Mesenchymal stem cell (in vitro differentiated cells and primary cell): ENCODE data around the gene CA10.

Experiments used
- DNase-seq: peaks from one replicate; pipeline ENCODE4 v3.0.0-alpha.2; 2013
- H2AFZ ChIP-seq: one replicate; pipeline ENCODE4 v1.6.1; 2013; ENCODE audit warnings: low read depth, mild to moderate bottlenecking, control low read depth, inconsistent platforms, low read length, moderate library complexity
- H2AK5ac ChIP-seq: 2 replicates; pipeline ENCODE4 v1.6.1; 2013; ENCODE audit warnings: low read length, moderate library complexity, mild to moderate bottlenecking, inconsistent platforms; ENCODE audit not compliant: severe bottlenecking
- H2BK120ac ChIP-seq: one replicate; pipeline ENCODE4 v1.6.1; 2013; ENCODE audit warnings: low read depth, mild to moderate bottlenecking, inconsistent platforms, low read length, moderate library complexity
- H2BK12ac ChIP-seq, 2 experiments: one replicate each; pipeline ENCODE4 v1.6.1; 2013; ENCODE audit warnings: inconsistent platforms in 2 of 2, low read length in 2 of 2, mild to moderate bottlenecking in 2 of 2, moderate library complexity in 2 of 2, control low read depth in 1 of 2
- H2BK15ac ChIP-seq: one replicate; pipeline ENCODE4 v1.6.1; 2013; ENCODE audit warnings: mild to moderate bottlenecking, low read depth, inconsistent platforms; ENCODE audit not compliant: poor library complexity, severe bottlenecking
- H2BK5ac ChIP-seq: 2 replicates; pipeline ENCODE4 v1.6.1; 2013; ENCODE audit warnings: low read depth, mild to moderate bottlenecking, low read length, control low read depth, inconsistent platforms; ENCODE audit not compliant: poor library complexity, severe bottlenecking
- H3K14ac ChIP-seq, 2 experiments: one replicate each; pipeline ENCODE4 v1.6.1; 2013; ENCODE audit warnings: inconsistent platforms in 2 of 2, low read length in 2 of 2, control low read depth in 1 of 2, mild to moderate bottlenecking in 1 of 2, moderate library complexity in 1 of 2
- H3K18ac ChIP-seq, 2 experiments: one replicate each; pipeline ENCODE4 v1.6.1; 2013; ENCODE audit warnings: inconsistent platforms in 2 of 2, low read length in 2 of 2, control low read depth in 1 of 2, low read depth in 1 of 2, mild to moderate bottlenecking in 1 of 2
- H3K23ac ChIP-seq, 2 experiments: one replicate each; pipeline ENCODE4 v1.6.1; 2013; ENCODE audit warnings: inconsistent platforms in 2 of 2, low read length in 2 of 2, mild to moderate bottlenecking in 2 of 2, moderate library complexity in 2 of 2, control low read depth in 1 of 2
- H3K27ac ChIP-seq: 2 replicates; pipeline ENCODE4 v1.5.1; 2013; ENCODE audit warnings: mild to moderate bottlenecking, moderate library complexity, low read length, control low read depth, inconsistent platforms; ENCODE audit not compliant: poor library complexity, severe bottlenecking
- H3K27me3 ChIP-seq, 2 experiments: 2 replicates each; pipeline versions ENCODE4 v1.6.1 to v1.7.0; 2013; ENCODE audit warnings: low read length in 2 of 2, mild to moderate bottlenecking in 2 of 2, moderate library complexity in 2 of 2, control low read depth in 1 of 2, inconsistent platforms in 1 of 2; ENCODE audit not compliant: control insufficient read depth in 1 of 2, insufficient read depth in 1 of 2
- H3K36me3 ChIP-seq, 2 experiments: 2 replicates each; pipeline versions ENCODE4 v1.6.1 to v1.7.0; 2013; ENCODE audit warnings: low read length in 2 of 2, control low read depth in 1 of 2, inconsistent platforms in 1 of 2, low read depth in 1 of 2, mild to moderate bottlenecking in 1 of 2; ENCODE audit not compliant: insufficient read depth in 2 of 2, control insufficient read depth in 1 of 2
- H3K4ac ChIP-seq, 2 experiments: one replicate each; pipeline ENCODE4 v1.6.1; 2013; ENCODE audit warnings: inconsistent platforms in 2 of 2, low read length in 2 of 2, mild to moderate bottlenecking in 2 of 2, moderate library complexity in 2 of 2, control low read depth in 1 of 2, low read depth in 1 of 2
- H3K4me1 ChIP-seq: 2 replicates; pipeline ENCODE4 v1.6.1; 2013; ENCODE audit warnings: low read depth, low read length, control low read depth; ENCODE audit not compliant: control insufficient read depth, insufficient read depth
- H3K4me2 ChIP-seq: 2 replicates; pipeline ENCODE4 v1.6.1; 2013; ENCODE audit warnings: low read length, mild to moderate bottlenecking, inconsistent platforms; ENCODE audit not compliant: poor library complexity, severe bottlenecking
- H3K4me3 ChIP-seq, 2 experiments: 2 replicates each; pipeline versions ENCODE4 v1.5.1 to v1.7.0; 2013; ENCODE audit warnings: low read length in 2 of 2, mild to moderate bottlenecking in 2 of 2, control low read depth in 1 of 2, low read depth in 1 of 2; ENCODE audit not compliant: insufficient read depth in 1 of 2
- H3K79me1 ChIP-seq: replicated peaks from 2 replicates; pipeline ENCODE4 v1.6.1; 2013; ENCODE audit warnings: mild to moderate bottlenecking, control low read depth, low read length, inconsistent platforms; ENCODE audit not compliant: poor library complexity, severe bottlenecking
- H3K9ac ChIP-seq: 2 replicates; pipeline ENCODE4 v1.7.0; 2013; ENCODE audit warnings: mild to moderate bottlenecking, low read length, moderate library complexity
- H3K9me3 ChIP-seq: 2 replicates; pipeline ENCODE4 v1.7.0; 2013; ENCODE audit warnings: mild to moderate bottlenecking, low read length; ENCODE audit not compliant: control insufficient read depth
- H4K8ac ChIP-seq: one replicate; pipeline ENCODE4 v1.6.1; 2013; ENCODE audit warnings: inconsistent platforms, mild to moderate bottlenecking, low read length, moderate library complexity
- H4K91ac ChIP-seq: one replicate; pipeline ENCODE4 v1.6.1; 2013; ENCODE audit warnings: mild to moderate bottlenecking, low read length, inconsistent platforms
- WGBS: methylation state at CpG from one replicate; pipeline ENCODE4 v1.1.7; 2013; ENCODE audit warnings: mixed read lengths; 5-methylcytosine and 5-hydroxymethylcytosine counted together

Gene CA10

GRCh38 chr17:51813784-51814174 is 344.7 kb downstream of the CA10 start:
- Histone ChIP-seq H3K18ac (no peak overlapping the region), H3K79me1 (no peaks in the 10 kb centered on the region), H3K4me3 (no peak overlapping the region), H2AK5ac (no peak overlapping the region), H4K91ac (no peak overlapping the region), H3K27me3 (peaks cover 0 to 7% of the 10 kb centered on the region in 2 experiments), H3K36me3 (no peaks in the 10 kb centered on the region), H3K9ac (no peak overlapping the region), H3K4me2 (no peak overlapping the region), H3K23ac (no peak overlapping the region), H4K8ac (no peak overlapping the region), H3K9me3 (no peaks in the 10 kb centered on the region), H3K4ac (no peak overlapping the region), H3K27ac (no peak overlapping the region), H3K14ac (no peak overlapping the region), H2BK5ac (no peak overlapping the region), H2BK120ac (no peak overlapping the region), H3K4me1 (no peaks in the 10 kb centered on the region), H2BK12ac (no peak overlapping the region), H2BK15ac (no peak overlapping the region), H2AFZ (no peak overlapping the region)
- no CpG with 5 or more reads among the region's 1 CpG for WGBS
- DNase-seq, result no peak

- Histone ChIP-seq H3K4me1 (no peaks in the 10 kb centered on the region), H3K4me2 (no peak overlapping the region), H4K91ac (no peak overlapping the region), H4K8ac (no peak overlapping the region), H3K14ac (no peak overlapping the region), H2BK120ac (no peak overlapping the region), H3K23ac (no peak overlapping the region), H3K36me3 (no peaks in the 10 kb centered on the region), H2AK5ac (no peak overlapping the region), H2BK15ac (no peak overlapping the region), H3K79me1 (no peaks in the 10 kb centered on the region), H3K18ac (no peak overlapping the region), H3K4ac (no peak overlapping the region), H2BK5ac (no peak overlapping the region), H2BK12ac (no peak overlapping the region), H3K4me3 (no peak overlapping the region), H3K9me3 (no peaks in the 10 kb centered on the region), H3K27ac (no peak overlapping the region), H3K27me3 (peaks cover 0 to 7% of the 10 kb centered on the region in 2 experiments), H2AFZ (no peak overlapping the region), H3K9ac (no peak overlapping the region)
- no peak for DNase-seq
- 68% methylated on average over 5 of the region's 8 CpGs for WGBS
Observed at GRCh38 chr17:51813140-51813783, 345.3 kb downstream of the CA10 start.

DNA sequence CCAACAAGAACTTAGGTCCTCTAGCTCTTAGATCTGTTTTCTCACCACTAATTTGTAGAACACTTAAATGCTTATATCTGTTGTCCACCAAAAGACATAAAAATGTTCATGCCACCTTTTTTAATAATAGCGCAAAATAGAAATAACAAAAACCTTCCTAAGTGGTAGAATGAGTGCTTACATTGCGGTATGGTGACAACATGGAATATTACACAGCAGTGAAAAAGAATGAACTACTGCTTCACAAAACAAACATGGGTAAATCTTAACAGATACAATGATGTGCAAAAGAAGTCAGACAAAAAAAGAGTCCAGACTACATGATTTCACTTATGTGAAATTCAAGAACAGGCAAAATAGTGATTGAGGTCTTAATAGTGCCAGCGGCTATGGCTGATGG is 351.1 kb downstream of the CA10 start:
- H3K4me2 ChIP-seq, result no peak overlapping the region
- H2BK12ac ChIP-seq, result no peak overlapping the region
- H2AK5ac ChIP-seq, result no peak overlapping the region
- H3K4ac ChIP-seq, result no peak overlapping the region
- H2AFZ ChIP-seq, result no peak overlapping the region
- H3K27ac ChIP-seq, result no peak overlapping the region
- H3K14ac ChIP-seq, result no peak overlapping the region
- no peak overlapping the region for H3K18ac ChIP-seq
- no peak overlapping the region for H4K91ac ChIP-seq
- 72% methylated on average over 1 of the region's 3 CpGs for WGBS
- no peak overlapping the region for H3K4me3 ChIP-seq
- no peak overlapping the region for H2BK5ac ChIP-seq
- H3K27me3 ChIP-seq, result peaks cover 0 to 12% of the 10 kb centered on the region in 2 experiments
- no peaks in the 10 kb centered on the region for H3K4me1 ChIP-seq
- DNase-seq, result no peak
- H3K23ac ChIP-seq, result no peak overlapping the region
- H4K8ac ChIP-seq, result no peak overlapping the region
- H2BK120ac ChIP-seq, result no peak overlapping the region
- no peaks in the 10 kb centered on the region for H3K36me3 ChIP-seq
- H3K79me1 ChIP-seq, result no peaks in the 10 kb centered on the region
- H3K9me3 ChIP-seq, result no peaks in the 10 kb centered on the region
- H2BK15ac ChIP-seq, result no peak overlapping the region
- H3K9ac ChIP-seq, result no peak overlapping the region

DNA sequence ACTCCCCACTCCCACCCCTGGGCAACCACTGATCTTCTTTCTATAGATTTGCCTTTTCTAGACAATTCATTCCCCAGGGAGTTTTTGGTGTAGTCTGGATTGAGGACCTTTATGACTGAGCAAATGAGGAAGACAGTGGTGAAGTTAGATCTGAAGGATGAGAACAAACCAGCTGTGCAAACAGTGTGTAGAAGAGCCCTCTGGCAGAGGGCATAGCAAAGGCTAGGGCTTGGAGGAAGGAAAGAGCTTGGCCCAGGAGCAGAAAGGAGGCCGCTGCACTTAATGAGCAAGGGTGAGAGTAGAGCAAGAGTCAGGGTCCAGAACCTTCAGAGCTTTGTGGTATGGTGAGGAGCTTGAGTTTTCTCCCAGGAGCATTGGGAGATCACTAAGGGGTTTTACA is 352.7 kb downstream of the CA10 start:
- DNase-seq, result no peak
- H3K23ac ChIP-seq, result no peak overlapping the region
- no peak overlapping the region for H3K18ac ChIP-seq
- H2BK5ac ChIP-seq, result no peak overlapping the region
- H3K4me3 ChIP-seq, result no peak overlapping the region
- no peak overlapping the region for H3K4ac ChIP-seq
- H2AFZ ChIP-seq, result no peak overlapping the region
- WGBS, result 67% methylated on average over 1 of the region's 1 CpG
- no peak overlapping the region for H3K14ac ChIP-seq
- H4K8ac ChIP-seq, result no peak overlapping the region
- peaks cover 0 to 16% of the 10 kb centered on the region in 2 experiments for H3K27me3 ChIP-seq
- H2AK5ac ChIP-seq, result no peak overlapping the region
- no peak overlapping the region for H2BK120ac ChIP-seq
- no peak overlapping the region for H3K27ac ChIP-seq
- H3K36me3 ChIP-seq, result no peaks in the 10 kb centered on the region
- no peaks in the 10 kb centered on the region for H3K4me1 ChIP-seq
- no peak overlapping the region for H2BK15ac ChIP-seq
- H3K79me1 ChIP-seq, result no peaks in the 10 kb centered on the region
- no peak overlapping the region for H3K4me2 ChIP-seq
- no peak overlapping the region for H2BK12ac ChIP-seq
- H4K91ac ChIP-seq, result no peak overlapping the region
- no peak overlapping the region for H3K9ac ChIP-seq
- H3K9me3 ChIP-seq, result no peaks in the 10 kb centered on the region
